Measurements from ENCODE around the gene SH3BGRL. TPM values are rescaled to one million over a fixed set of nuclear protein-coding genes. Genes with fewer than 3 reads are reported as not detected.

Gene SH3BGRL
- polyA plus RNA-seq, 3 donors, result 203 to 374 (median 318) TPM

DNA sequence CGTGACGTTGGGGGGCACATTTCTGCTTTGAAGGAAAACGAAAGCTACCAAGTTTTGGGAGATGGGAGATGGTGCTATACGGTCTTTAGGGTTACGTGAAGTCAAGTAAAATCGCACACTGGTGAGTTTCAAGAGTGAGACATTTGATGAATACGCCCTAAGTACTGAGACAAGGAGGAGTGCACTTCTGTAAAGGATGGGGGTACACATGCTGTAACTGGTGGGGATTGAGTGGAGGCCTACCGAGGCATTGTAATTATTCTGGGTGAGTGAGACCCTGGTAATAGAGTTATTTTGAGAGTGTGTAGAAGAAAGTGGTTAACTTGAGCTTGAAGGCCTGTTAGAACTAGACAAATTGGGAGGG, 536 bp downstream of the SH3BGRL start:
- Histone ChIP-seq H3K27ac (ENCODE audit: low read depth in 1 of 2, low read length in 2 of 2) (peak overlapping the region; percentile 84), H3K79me2 (ENCODE audit: insufficient read depth, low read length) (peaks cover 48% of the 10 kb centered on the region), H3K36me3 (replicated peaks in 1 of 2; ENCODE audit: control insufficient read depth in 1 of 2, insufficient read depth in 2 of 2, low read length in 2 of 2) (no peaks in the 10 kb centered on the region), H3K9me3 (replicated peaks in 1 of 2; ENCODE audit: control insufficient read depth in 1 of 2, insufficient read depth in 1 of 2, low read length in 2 of 2) (no peaks in the 10 kb centered on the region), H4K20me1 (ENCODE audit: insufficient read depth, low read length) (no peaks in the 10 kb centered on the region), H2AFZ (ENCODE audit: insufficient read depth, low read depth, low read length, poor library complexity, severe bottlenecking) (peak overlapping the region; percentile 69), H3K4me3 (replicated peaks in 1 of 3; ENCODE audit: low read depth in 2 of 3, low read length in 3 of 3) (peak overlapping the region; percentile 51 to 82 (median 75)), H3K9ac (ENCODE audit: insufficient read depth, low read length, poor library complexity, severe bottlenecking) (peak overlapping the region; percentile 50), H3K4me1 (ENCODE audit: control insufficient read depth in 1 of 2, insufficient read depth in 2 of 2, low read length in 2 of 2) (peaks cover 24 to 46% of the 10 kb centered on the region in 2 donors), H3K4me2 (replicated peaks; ENCODE audit: extremely low read depth, low read length, poor library complexity, severe bottlenecking) (peak overlapping the region; percentile 84), H3K27me3 (ENCODE audit: control insufficient read depth in 2 of 2, insufficient read depth in 2 of 2, low read length in 2 of 2) (no peaks in the 10 kb centered on the region)
- peaks cover 0 to 3% (median 0%) of the 10 kb centered on the region in 7 donors for H3K9me3 Mint-ChIP-seq
- no peaks in the 10 kb centered on the region for H3K27me3 Mint-ChIP-seq (ENCODE audit: low read depth in 3 of 3)
- DNase-seq, result peak in 1 of 3 donors; percentile 2
- 0% methylated on average over 3 of the region's 8 CpGs for WGBS (ENCODE audit: insufficient coverage)
- peak overlapping the region; percentile 89 to 98 (median 91) for H3K27ac Mint-ChIP-seq
- TF ChIP-seq, protein P1, sequence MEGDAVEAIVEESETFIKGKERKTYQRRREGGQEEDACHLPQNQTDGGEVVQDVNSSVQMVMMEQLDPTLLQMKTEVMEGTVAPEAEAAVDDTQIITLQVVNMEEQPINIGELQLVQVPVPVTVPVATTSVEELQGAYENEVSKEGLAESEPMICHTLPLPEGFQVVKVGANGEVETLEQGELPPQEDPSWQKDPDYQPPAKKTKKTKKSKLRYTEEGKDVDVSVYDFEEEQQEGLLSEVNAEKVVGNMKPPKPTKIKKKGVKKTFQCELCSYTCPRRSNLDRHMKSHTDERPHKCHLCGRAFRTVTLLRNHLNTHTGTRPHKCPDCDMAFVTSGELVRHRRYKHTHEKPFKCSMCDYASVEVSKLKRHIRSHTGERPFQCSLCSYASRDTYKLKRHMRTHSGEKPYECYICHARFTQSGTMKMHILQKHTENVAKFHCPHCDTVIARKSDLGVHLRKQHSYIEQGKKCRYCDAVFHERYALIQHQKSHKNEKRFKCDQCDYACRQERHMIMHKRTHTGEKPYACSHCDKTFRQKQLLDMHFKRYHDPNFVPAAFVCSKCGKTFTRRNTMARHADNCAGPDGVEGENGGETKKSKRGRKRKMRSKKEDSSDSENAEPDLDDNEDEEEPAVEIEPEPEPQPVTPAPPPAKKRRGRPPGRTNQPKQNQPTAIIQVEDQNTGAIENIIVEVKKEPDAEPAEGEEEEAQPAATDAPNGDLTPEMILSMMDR (IDR thresholded peaks at IDR 0.05), result no peak
- H3K36me3 Mint-ChIP-seq, result peaks cover 2 to 3% of the 10 kb centered on the region in 2 donors
- H3K4me3 Mint-ChIP-seq, result peak overlapping the region; percentile 94 to 95
- H3K4me1 Mint-ChIP-seq, result peaks cover 45% of the 10 kb centered on the region
- intact Hi-C loops (cut with micrococcal nuclease), result no loop called here

DNA sequence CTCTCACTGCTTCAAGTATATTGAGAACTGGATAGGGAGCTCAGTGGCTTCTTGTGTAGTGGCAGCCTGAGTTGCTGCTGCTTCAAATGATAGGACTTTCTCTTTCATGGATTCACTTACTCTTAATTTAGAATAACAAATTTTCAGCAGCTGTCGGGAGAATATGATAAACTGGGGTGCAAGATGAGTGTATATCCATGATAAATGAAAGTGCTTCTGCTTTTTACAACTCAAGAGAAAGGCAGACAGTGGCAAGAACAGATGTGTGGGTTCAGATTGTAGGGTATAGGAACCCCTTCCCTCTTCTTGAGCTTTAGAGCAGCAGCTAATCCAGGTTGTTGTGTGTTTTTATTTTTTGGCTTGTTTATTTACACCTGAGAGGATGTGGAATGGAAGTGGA, 1.0 kb downstream of the SH3BGRL start:
- peaks cover 53% of the 10 kb centered on the region for H3K79me2 ChIP-seq (ENCODE audit: insufficient read depth, low read length)
- H3K9me3 Mint-ChIP-seq, result peaks cover 0 to 3% (median 0%) of the 10 kb centered on the region in 7 donors
- peak overlapping the region; percentile 94 to 95 for H3K4me3 Mint-ChIP-seq
- no peaks in the 10 kb centered on the region for H4K20me1 ChIP-seq (ENCODE audit: insufficient read depth, low read length)
- H3K4me1 Mint-ChIP-seq, result peaks cover 42% of the 10 kb centered on the region
- TF ChIP-seq, protein P1 (IDR thresholded peaks at IDR 0.05), result no peak
- peak overlapping the region; percentile 84 for H3K27ac ChIP-seq (ENCODE audit: low read depth in 1 of 2, low read length in 2 of 2)
- H3K27me3 ChIP-seq (ENCODE audit: control insufficient read depth in 2 of 2, insufficient read depth in 2 of 2, low read length in 2 of 2), result no peaks in the 10 kb centered on the region
- H3K9me3 ChIP-seq (replicated peaks in 1 of 2; ENCODE audit: control insufficient read depth in 1 of 2, insufficient read depth in 1 of 2, low read length in 2 of 2), result no peaks in the 10 kb centered on the region
- peaks cover 24 to 46% of the 10 kb centered on the region in 2 donors for H3K4me1 ChIP-seq (ENCODE audit: control insufficient read depth in 1 of 2, insufficient read depth in 2 of 2, low read length in 2 of 2)
- H3K27ac Mint-ChIP-seq, result peak overlapping the region; percentile 89 to 98 (median 91)
- no CpG with 5 or more reads among the region's 1 CpG for WGBS (ENCODE audit: insufficient coverage)
- H3K36me3 Mint-ChIP-seq, result peaks cover 2 to 5% of the 10 kb centered on the region in 2 donors
- H3K36me3 ChIP-seq (replicated peaks in 1 of 2; ENCODE audit: control insufficient read depth in 1 of 2, insufficient read depth in 2 of 2, low read length in 2 of 2), result no peaks in the 10 kb centered on the region
- DNase-seq, result peak in 2 of 3 donors; percentile 7 to 11
- no peaks in the 10 kb centered on the region for H3K27me3 Mint-ChIP-seq (ENCODE audit: low read depth in 3 of 3)
- peak overlapping the region; percentile 51 to 82 (median 75) for H3K4me3 ChIP-seq (replicated peaks in 1 of 3; ENCODE audit: low read depth in 2 of 3, low read length in 3 of 3)
- intact Hi-C loops (cut with micrococcal nuclease), result no loop called here
- peak overlapping the region; percentile 69 for H2AFZ ChIP-seq (ENCODE audit: insufficient read depth, low read depth, low read length, poor library complexity, severe bottlenecking)
- H3K4me2 ChIP-seq (replicated peaks; ENCODE audit: extremely low read depth, low read length, poor library complexity, severe bottlenecking), result peak overlapping the region; percentile 84
- peak overlapping the region; percentile 50 for H3K9ac ChIP-seq (ENCODE audit: insufficient read depth, low read length, poor library complexity, severe bottlenecking)
